Right kidney (tissue), 1 donor: ENCODE results near the gene FBXL13.
"Not testable (repeated sequence)": the region's sequence is repeated elsewhere in the genome, so short reads cannot be mapped to it uniquely, and the experiment has no call there.

ENCODE experiments used
- DNase-seq: peaks from one replicate; pipeline ENCODE4 v3.0.0-alpha.2; 2016

Gene FBXL13

GRCh38 chr7:102981451-102981850 lies 93.1 kb downstream of the FBXL13 start:
- DNase-seq: no peak

GRCh38 chr7:102979670-102980069 lies 94.9 kb downstream of the FBXL13 start:
- no peak for DNase-seq

GRCh38 chr7:102978284-102978683 lies 96.3 kb downstream of the FBXL13 start:
- no peak for DNase-seq

GRCh38 chr7:102977586-102977985 lies 97.0 kb downstream of the FBXL13 start:
- DNase-seq: not testable (repeated sequence)

- DNase-seq: no peak
These were observed 98.1 kb downstream of the FBXL13 start for GRCh38 chr7:102976493-102976892.

GRCh38 chr7:102975854-102976253 lies 98.7 kb downstream of the FBXL13 start:
- DNase-seq: no peak

GRCh38 chr7:102974366-102975236 lies 100.0 kb downstream of the FBXL13 start:
- no peak for DNase-seq

GRCh38 chr7:102973096-102973802 lies 101.3 kb downstream of the FBXL13 start:
- no peak for DNase-seq

GRCh38 chr7:102967798-102968197 lies 106.8 kb downstream of the FBXL13 start:
- DNase-seq: no peak

- DNase-seq: no peak
These were observed 108.1 kb downstream of the FBXL13 start for GRCh38 chr7:102966465-102966864.

GRCh38 chr7:102961993-102962392 lies 112.6 kb downstream of the FBXL13 start:
- DNase-seq: not testable (repeated sequence)

GRCh38 chr7:102958004-102958403 lies 116.6 kb downstream of the FBXL13 start:
- not testable (repeated sequence) for DNase-seq

GRCh38 chr7:102954359-102954758 lies 120.2 kb downstream of the FBXL13 start:
- DNase-seq: not testable (repeated sequence)

- no peak for DNase-seq
These were observed 121.2 kb downstream of the FBXL13 start for GRCh38 chr7:102953406-102953805.

- DNase-seq: no peak
These were observed 122.8 kb downstream of the FBXL13 start for GRCh38 chr7:102951839-102952238.

GRCh38 chr7:102944241-102944640 lies 130.4 kb downstream of the FBXL13 start:
- no peak for DNase-seq

GRCh38 chr7:102943423-102944169 lies 131.0 kb downstream of the FBXL13 start:
- DNase-seq: no peak

GRCh38 chr7:102942868-102943267 lies 131.7 kb downstream of the FBXL13 start:
- DNase-seq: no peak

GRCh38 chr7:102942181-102942866 lies 132.3 kb downstream of the FBXL13 start:
- DNase-seq: no peak

- DNase-seq: no peak
These were observed 135.9 kb downstream of the FBXL13 start for GRCh38 chr7:102938679-102939078.

- no peak for DNase-seq
These were observed 139.0 kb downstream of the FBXL13 start for GRCh38 chr7:102935450-102936115.

- DNase-seq: no peak
These were observed 139.9 kb downstream of the FBXL13 start for GRCh38 chr7:102934701-102935100.
